ENCODE measurements around the gene UBQLN4. TPM values are rescaled to one million over a fixed set of nuclear protein-coding genes. Genes with fewer than 3 reads are reported as not detected.

Gene UBQLN4
- total RNA-seq, 1 experiment from 2014 or later = 58.4 TPM

DNA sequence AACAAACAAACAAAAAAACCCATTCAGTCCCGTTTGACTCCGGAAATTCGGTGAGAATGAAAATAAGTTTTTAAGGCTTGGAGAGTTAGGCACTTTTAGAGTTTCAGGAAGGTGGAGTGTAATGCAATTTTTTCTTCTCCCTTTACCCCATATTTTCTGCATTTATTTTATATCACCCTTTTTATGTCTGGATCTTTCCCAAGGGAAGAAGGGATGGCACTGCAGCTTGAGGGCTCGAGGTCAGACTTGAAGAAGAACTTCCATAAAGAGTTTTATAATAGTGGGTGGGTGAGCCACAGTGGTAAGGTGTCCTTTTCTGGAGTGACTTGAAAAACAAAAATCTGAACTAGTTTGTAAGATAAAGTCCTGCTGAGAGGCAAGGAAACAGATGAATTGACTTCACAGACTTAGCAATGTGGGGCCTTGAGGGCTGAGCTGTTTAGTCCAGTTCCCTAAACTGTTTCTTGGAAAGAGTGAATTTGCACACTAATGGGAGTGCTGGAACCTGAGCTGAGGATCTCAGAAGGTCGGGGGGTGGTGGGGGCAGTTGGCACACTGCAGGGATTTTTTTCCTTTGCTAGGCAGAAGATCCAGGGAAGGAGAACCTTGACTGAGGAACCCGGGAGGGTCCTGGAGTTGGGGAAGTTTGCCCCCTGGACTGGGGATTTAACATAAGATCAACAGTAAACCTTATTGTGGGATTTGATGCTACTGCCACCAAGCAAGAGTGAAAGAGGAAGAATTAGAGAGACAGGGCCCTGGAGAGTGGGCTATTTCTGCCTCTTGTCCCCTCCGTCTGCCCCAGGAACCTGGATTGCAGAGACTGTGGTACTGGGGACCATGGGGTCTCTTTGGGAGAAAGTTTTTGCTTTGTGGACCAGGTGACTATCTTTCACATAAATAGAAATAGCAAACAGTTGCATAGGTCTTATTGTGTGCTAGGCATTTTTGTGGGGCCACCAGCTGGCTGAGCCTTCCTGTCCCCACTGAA is 30.5 kb upstream of the UBQLN4 start:
- TF ChIP-seq, protein P1, sequence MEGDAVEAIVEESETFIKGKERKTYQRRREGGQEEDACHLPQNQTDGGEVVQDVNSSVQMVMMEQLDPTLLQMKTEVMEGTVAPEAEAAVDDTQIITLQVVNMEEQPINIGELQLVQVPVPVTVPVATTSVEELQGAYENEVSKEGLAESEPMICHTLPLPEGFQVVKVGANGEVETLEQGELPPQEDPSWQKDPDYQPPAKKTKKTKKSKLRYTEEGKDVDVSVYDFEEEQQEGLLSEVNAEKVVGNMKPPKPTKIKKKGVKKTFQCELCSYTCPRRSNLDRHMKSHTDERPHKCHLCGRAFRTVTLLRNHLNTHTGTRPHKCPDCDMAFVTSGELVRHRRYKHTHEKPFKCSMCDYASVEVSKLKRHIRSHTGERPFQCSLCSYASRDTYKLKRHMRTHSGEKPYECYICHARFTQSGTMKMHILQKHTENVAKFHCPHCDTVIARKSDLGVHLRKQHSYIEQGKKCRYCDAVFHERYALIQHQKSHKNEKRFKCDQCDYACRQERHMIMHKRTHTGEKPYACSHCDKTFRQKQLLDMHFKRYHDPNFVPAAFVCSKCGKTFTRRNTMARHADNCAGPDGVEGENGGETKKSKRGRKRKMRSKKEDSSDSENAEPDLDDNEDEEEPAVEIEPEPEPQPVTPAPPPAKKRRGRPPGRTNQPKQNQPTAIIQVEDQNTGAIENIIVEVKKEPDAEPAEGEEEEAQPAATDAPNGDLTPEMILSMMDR (conservative IDR thresholded peaks at IDR 0.05) = no peak
- no peak for TF ChIP-seq EZH2 (IDR thresholded peaks at IDR 0.05; ENCODE audit: low read depth)
- ChIA-PET CTCF (interaction anchor here (0.6 to 0.7 kb wide), 3 partner anchors 141 to 728 kb away, joined by 3 to 7 read pairs (median 3); partner anchors contain the start of gene MRPL24), POLR2A (ENCODE audit: unreplicated experiment) (interaction anchor here (0.6 kb wide), 1 partner anchor 24 kb away, joined by 6 read pairs; no protein-coding TSS in a partner anchor)
- Histone ChIP-seq H3K4me3 (no peak overlapping the region), H3K9me2 (ENCODE audit: insufficient read depth) (no peaks in the 10 kb centered on the region), H3K4me1 (replicated peaks; ENCODE audit: insufficient read depth) (peaks cover 21% of the 10 kb centered on the region), H3K36me3 (ENCODE audit: low read depth) (no peaks in the 10 kb centered on the region), H4K20me1 (ENCODE audit: insufficient read depth) (no peaks in the 10 kb centered on the region), H3F3A (ENCODE audit: insufficient read depth, low read depth) (peaks cover 22% of the 10 kb centered on the region; the same call in 1 of the 2 replicates), H3K9me3 (ENCODE audit: insufficient read depth, low read depth) (no peaks in the 10 kb centered on the region), H3K4me2 (no peak overlapping the region; the same call in 1 of the 2 replicates), H2AFZ (no peak overlapping the region), H3K79me2 (ENCODE audit: low read depth) (no peaks in the 10 kb centered on the region), H3K27ac (no peak overlapping the region), H3K27me3 (ENCODE audit: insufficient read depth, low read depth) (no peaks in the 10 kb centered on the region)
- BruUV-seq (replicated peaks) = no TSS peak
- intact Hi-C loops (cut with micrococcal nuclease; ENCODE audit: unreplicated experiment) = loop anchor here (2.0 kb wide), 1 partner anchor 23 kb away; the partner anchor contains the start of gene RAB25
- DNase-seq = no peak

GRCh38 chr1:156082309-156083091 is 28.9 kb upstream of the UBQLN4 start, which contains the start of gene MEX3A:
Gene MEX3A, minus strand, starts transcription at chr1:156082465. Its CDS starts 467 bp downstream, at chr1:156081998.
- peak; percentile 44 to 79 for DNase-seq
- Histone ChIP-seq H3K27me3 (ENCODE audit: insufficient read depth, low read depth) (no peaks in the 10 kb centered on the region), H3K79me2 (ENCODE audit: low read depth) (no peaks in the 10 kb centered on the region), H3K27ac (no peak within 1 kb of the TSS), H3F3A (ENCODE audit: insufficient read depth, low read depth) (peaks cover 31% of the 10 kb centered on the region; the same call in 1 of the 2 replicates), H3K36me3 (ENCODE audit: low read depth) (no peaks in the 10 kb centered on the region), H3K4me2 (peak within 1 kb of the TSS; percentile 99), H3K9me2 (ENCODE audit: insufficient read depth) (no peaks in the 10 kb centered on the region), H3K4me1 (replicated peaks; ENCODE audit: insufficient read depth) (peaks cover 21% of the 10 kb centered on the region), H3K4me3 (peak within 1 kb of the TSS; percentile 100), H3K9me3 (ENCODE audit: insufficient read depth, low read depth) (no peaks in the 10 kb centered on the region), H4K20me1 (ENCODE audit: insufficient read depth) (no peaks in the 10 kb centered on the region), H2AFZ (peak within 1 kb of the TSS; percentile 96)
- TF ChIP-seq, protein P1 (conservative IDR thresholded peaks at IDR 0.05) = no peak
- TF ChIP-seq EZH2 (IDR thresholded peaks at IDR 0.05; ENCODE audit: low read depth) = no peak
- CTCF ChIA-PET = interaction anchor here (0.6 kb wide), 2 partner anchors 20 to 225 kb away, joined by 3 read pairs; no protein-coding TSS in a partner anchor
- intact Hi-C loops (cut with micrococcal nuclease; ENCODE audit: unreplicated experiment) = loop anchor here (2.0 kb wide), 1 partner anchor 22 kb away; the partner anchor contains the start of gene RAB25
- no TSS peak for BruUV-seq (replicated peaks)
- POLR2A ChIA-PET (ENCODE audit: unreplicated experiment) = interaction anchor here (0.6 kb wide), 3 partner anchors 147 to 1090 kb away, joined by 3 to 10 read pairs (median 3); no protein-coding TSS in a partner anchor
